GM06990 (cell line): ENCODE data around the gene RAPGEF2.
"Not testable (repeated sequence)": the region's sequence is repeated elsewhere in the genome, so short reads cannot be mapped to it uniquely, and the experiment has no call there.

ENCODE experiments used
- DNase-seq: peaks from one replicate; pipeline ENCODE4 v3.0.0-alpha.2; 2011; ENCODE audit not compliant: insufficient read length; ENCODE audit errors: extremely low read depth
- H3K27me3 ChIP-seq: replicated peaks from 2 replicates; pipeline ENCODE4 v1.6.0; 2011; ENCODE audit warnings: low read length; ENCODE audit not compliant: control insufficient read depth, insufficient read depth
- H3K36me3 ChIP-seq: 2 replicates; pipeline ENCODE4 v1.5.1; 2011; ENCODE audit warnings: low read length; ENCODE audit not compliant: control insufficient read depth, insufficient read depth
- H3K4me3 ChIP-seq: replicated peaks from 2 replicates; pipeline ENCODE4 v1.5.1; 2011; ENCODE audit warnings: low read depth, mild to moderate bottlenecking, control low read depth, low read length
- CTCF ChIP-seq: IDR thresholded peaks from 2 replicates; pipeline ENCODE4 v1.5.1; 2011; ENCODE audit warnings: low read length, control low read depth, mild to moderate bottlenecking, inconsistent platforms; ENCODE audit not compliant: insufficient read depth, poor library complexity, severe bottlenecking

The RAPGEF2 gene

GRCh38 chr4:159069922-159070321 lies 33.0 kb upstream of the RAPGEF2 start:
- no peaks in the 10 kb centered on the region for H3K27me3 ChIP-seq
- H3K36me3 ChIP-seq: no peaks in the 10 kb centered on the region
- DNase-seq: no peak
- TF ChIP-seq CTCF: no peak
- H3K4me3 ChIP-seq: no peak overlapping the region

GRCh38 chr4:159070742-159071141 lies 32.1 kb upstream of the RAPGEF2 start:
- no peaks in the 10 kb centered on the region for H3K27me3 ChIP-seq
- H3K4me3 ChIP-seq: no peak overlapping the region
- H3K36me3 ChIP-seq: no peaks in the 10 kb centered on the region
- no peak for DNase-seq
- no peak for TF ChIP-seq CTCF

- no peak for TF ChIP-seq CTCF
- DNase-seq: no peak
Observed at GRCh38 chr4:159071178-159071968, 31.5 kb upstream of the RAPGEF2 start.

GRCh38 chr4:159071969-159072765 lies 30.7 kb upstream of the RAPGEF2 start:
- DNase-seq: no peak
- no peaks in the 10 kb centered on the region for H3K27me3 ChIP-seq
- no peak for TF ChIP-seq CTCF
- H3K4me3 ChIP-seq: no peak overlapping the region
- H3K36me3 ChIP-seq: no peaks in the 10 kb centered on the region

More at GRCh38 chr4:159071178-159071968, 31.5 kb upstream of the RAPGEF2 start:
- Histone ChIP-seq H3K36me3 (no peaks in the 10 kb centered on the region), H3K27me3 (no peaks in the 10 kb centered on the region), H3K4me3 (no peak overlapping the region)

GRCh38 chr4:159075531-159075932 lies 27.3 kb upstream of the RAPGEF2 start:
- Histone ChIP-seq H3K27me3 (no peaks in the 10 kb centered on the region), H3K36me3 (no peaks in the 10 kb centered on the region), H3K4me3 (no peak overlapping the region)
- no peak for DNase-seq
- TF ChIP-seq CTCF: no peak

GRCh38 chr4:159077018-159077417 lies 25.9 kb upstream of the RAPGEF2 start:
- DNase-seq, H3K36me3 ChIP-seq, H3K27me3 ChIP-seq, H3K4me3 ChIP-seq: not testable (repeated sequence)
